GM19395 (cell line): Measurements from ENCODE around the gene GPC6.

Experiments used
- ATAC-seq: cut with Tn5 transposase; IDR thresholded peaks from one replicate; pipeline ENCODE4 v1.9.1; 2021; ENCODE audit warnings: mild to moderate bottlenecking, moderate library complexity; ENCODE audit not compliant: unreplicated experiment

The GPC6 gene

DNA sequence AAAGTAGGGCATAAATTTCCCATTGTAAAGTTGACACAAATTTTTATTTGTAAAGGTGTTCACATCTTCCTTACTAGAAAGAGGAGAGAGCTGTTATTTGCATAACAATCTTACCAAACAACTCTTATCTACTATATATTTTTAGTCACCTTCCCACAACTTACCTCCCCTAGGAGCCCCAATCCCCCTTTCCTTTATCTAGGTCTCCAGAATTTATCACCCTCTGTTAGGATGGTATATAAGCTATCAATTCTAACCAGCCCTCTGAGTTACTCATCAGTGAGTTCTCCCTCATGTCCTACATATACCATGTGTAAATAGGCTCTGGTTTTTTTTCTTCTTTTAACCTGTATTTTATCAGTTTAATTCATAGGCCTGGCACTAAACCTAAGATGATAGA is 1190.7 kb downstream of the GPC6 start:
- no peak for ATAC-seq

DNA sequence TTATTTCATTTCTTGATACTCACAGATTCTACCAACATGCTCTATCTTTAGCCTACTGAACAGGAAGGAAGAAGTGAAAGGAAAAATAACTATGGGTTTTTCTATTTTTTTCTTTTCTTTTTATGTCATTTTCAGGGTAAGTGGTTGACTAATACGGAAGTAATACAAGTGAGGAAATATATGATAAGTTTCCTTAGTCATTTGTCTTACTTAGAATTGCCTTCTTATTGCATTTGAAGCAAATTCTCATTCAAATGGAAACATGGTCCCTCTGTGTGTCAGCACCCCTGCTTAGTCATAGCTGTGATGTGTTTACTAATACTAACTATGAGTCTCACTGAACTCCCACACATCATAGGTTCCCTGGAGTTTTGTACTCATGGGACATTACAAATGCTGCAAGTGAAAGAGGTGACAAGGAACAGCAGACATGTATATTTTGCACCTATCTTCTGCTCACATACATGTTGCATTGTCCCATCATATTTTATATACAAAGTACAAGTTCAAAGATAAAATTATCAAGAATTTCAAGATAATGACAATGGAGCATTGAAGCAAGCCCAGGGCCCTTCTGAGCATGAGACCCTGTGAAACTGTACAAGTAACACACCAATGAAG is 1192.8 kb downstream of the GPC6 start:
- peak; percentile 63 for ATAC-seq

DNA sequence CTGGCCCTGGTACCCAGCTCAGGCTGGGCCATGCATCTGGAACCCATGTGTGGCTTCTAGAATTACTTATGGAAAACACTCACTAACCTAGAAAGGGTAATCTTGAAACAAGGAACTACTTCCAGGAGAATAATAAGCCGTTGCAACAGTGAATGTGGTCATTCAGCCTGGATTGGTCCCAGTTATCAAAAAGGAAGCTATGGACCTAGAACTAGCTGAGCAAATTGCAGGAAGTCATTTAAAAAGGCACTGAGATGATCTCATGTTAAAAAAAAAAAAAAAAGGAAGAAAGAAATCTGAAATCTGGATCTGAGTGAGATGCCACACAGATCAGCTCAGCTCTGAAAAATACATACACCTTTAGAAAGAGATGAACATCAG is 1193.3 kb downstream of the GPC6 start:
- ATAC-seq = peak; percentile 6

DNA sequence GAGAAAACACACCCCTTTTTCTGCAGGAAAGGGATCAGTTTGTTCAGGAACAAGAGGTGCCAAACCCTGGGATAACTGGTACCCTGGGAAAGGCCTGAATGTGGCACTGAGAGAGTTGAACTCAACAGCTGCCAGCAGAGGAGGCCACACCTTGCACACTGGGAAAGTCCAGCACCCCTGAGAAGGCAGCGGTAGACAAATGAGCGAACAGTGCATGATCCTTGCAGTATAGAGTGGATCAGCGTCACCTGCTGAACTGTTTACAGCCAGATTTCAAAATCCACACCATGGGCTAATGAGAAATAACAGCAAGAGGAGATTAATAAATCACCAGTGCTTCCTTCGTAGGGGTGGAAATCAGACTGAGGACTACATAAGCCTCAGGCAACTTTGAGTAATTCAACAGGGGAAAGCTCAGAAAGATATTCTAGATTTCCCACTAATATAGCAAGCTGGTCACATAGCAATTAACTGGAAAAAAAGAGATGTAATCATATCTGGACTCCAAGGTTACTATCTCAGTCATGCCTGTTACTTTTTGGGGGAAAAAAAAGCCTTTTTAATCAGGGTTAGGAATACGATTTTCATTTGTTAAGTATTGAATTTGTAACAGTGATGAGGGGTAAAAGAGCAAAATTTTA is 1200.8 kb downstream of the GPC6 start:
- no peak for ATAC-seq

DNA sequence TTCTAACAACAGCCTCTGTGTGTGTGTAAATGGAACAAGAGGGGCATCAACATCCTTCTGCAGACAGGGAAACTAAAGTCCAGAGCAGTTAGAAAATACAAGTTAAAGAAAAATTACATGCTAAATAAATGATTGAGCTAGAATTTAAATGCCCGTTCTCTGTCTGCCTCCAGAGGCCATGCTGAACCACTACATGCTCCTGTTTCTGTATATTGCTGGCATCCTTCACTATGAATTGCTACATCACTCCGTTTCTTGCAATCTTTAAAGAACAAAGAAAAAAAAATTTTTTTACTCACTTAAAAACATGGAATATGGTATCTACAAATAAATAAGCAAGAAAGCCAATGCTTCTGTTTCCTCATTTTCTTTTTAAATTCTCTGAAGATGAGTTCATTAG is 1205.0 kb downstream of the GPC6 start:
- no peak for ATAC-seq

DNA sequence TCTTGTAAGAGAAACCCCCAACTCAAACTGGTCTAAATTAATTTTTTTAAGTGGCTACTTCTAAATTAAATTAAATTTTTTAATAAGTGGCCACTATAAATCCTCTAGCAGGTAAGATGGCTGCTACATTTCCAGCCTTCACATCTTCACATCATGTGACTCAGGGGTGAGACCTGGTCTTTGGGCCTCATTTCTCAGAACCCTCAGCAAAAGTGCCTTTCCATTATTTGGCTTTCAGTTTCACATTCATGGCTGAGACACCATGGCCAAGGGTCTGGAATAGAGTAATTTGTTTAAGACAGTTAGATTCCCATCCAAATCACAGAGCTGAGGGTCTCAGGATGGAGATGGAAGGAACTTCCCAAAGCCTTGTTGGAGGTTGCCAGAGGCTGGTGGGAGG is 1205.4 kb downstream of the GPC6 start:
- no peak for ATAC-seq

DNA sequence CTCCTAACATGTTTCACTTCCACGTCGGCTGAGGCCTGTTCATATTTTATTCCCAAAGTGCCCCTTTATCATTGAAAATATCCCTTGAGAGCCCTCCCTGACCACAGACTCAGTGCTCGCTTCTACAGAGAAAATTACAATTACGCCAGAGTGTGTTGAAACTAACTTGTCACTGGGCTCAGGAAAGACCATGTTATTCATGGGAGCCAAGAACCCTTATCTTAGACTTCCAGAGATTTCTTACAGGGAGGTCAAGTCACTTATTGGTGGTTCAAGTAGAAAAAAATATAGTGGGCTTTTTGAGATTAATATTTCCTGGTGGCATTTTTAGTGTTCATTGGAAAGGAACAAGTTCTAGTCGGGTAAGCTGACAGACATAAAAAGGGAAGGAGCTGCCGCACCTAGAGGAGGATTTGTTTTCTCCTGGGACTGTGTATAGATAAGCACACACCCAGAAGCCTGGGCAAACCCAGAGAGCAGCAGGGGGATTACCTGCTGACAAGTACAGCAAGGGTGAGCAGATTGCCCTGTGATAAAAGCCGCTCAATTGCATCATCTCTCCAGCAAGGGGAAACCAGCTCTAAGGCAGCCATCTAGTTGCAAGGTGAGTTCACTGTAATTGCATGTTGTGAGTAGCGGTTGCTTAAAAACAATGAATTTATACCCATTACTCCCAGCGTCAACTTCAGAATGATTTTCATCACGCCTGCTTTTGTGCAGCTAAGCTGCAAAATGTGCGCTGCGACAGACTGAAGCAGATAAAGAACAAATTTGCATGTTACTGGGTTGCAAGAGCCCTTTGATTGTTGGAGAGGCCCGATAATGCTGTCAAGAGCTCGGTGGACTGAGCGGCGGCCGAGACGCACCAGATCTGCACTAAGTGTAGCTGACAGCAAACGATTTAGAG is 1206.7 kb downstream of the GPC6 start:
- ATAC-seq = peak; percentile 55

DNA sequence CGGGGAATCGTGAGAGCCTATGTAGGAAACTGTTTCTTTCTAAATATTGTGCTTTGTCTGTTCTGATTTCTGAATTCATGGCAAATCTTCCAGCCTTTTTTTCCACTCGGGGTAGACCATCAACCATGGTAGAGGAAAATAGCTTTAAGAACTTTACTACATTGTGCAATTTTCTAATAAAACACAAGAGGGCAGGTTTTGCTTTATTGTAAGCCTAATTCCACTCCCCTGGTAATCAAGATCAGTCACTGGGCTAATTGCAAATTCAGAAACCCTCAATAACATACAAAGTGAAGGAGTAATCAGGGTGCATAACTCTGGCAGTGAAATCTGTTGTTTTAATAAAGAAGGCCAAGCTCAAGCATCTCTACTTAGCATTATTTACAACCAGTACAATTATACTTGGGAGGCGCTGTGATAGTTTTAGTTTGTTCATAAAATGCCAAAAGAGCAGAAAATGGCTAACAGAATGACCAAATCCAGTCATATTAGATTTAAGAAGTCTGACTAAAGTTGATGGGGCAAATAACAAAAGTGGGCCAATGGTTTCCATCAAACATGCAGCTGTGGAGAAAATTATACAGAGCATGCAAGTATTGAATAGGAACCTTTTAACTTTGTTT is 1209.1 kb downstream of the GPC6 start:
- peak; percentile 67 for ATAC-seq

DNA sequence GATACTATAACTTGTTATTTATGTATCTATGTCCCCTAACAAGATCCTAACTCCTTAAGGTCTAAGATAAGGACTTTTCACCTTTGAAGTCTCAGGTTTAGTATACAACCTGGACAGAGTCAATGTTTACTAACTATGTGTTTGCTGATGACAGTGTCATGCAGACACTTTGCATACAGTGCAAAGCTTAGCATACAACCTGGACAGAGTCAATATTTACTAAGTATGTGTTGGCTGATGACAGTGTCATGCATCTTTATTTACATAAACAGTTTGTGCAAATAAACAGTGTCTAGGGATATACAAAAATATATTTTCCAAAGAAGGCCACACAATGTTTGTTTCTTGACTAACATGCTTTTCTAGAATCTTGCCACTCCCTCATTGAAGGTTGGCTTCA is 1218.2 kb downstream of the GPC6 start:
- ATAC-seq = no peak

DNA sequence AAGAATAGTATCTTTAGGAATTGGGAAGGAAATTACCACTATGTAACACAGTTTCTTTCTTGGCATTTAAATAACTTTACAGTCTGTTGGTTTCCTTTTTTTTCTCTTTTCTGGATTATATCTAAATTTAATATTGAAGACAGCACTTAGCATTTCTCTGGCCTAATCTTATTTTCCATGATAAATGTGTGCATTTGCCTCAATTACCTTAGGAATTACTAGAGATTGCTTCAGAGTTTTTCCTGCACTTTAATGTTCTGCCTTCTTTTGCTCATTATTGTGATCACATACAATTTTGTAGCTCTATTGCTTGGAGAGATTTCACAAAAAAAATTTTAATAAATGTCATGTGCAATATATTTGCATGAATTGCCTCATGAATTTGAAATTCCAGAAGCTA is 1227.7 kb downstream of the GPC6 start:
- no peak for ATAC-seq

DNA sequence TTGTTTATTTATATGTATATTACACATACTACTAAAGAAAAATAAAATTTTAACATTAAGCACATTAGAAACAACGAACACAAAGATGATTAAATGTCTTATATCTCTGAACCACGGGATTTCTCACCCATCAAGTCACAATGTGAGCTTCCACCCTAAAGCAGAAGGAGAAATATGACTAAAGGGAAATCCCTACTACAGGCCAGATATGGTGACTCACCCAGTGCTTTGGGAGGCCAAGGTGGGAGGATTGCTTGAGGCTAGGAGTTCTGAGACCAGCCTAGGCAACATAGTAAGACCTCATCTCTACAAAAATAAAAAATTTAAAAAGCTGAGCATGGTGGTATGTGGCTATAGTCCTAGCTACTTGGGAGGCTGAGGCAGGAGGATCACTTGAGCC is 1228.3 kb downstream of the GPC6 start:
- ATAC-seq = no peak

DNA sequence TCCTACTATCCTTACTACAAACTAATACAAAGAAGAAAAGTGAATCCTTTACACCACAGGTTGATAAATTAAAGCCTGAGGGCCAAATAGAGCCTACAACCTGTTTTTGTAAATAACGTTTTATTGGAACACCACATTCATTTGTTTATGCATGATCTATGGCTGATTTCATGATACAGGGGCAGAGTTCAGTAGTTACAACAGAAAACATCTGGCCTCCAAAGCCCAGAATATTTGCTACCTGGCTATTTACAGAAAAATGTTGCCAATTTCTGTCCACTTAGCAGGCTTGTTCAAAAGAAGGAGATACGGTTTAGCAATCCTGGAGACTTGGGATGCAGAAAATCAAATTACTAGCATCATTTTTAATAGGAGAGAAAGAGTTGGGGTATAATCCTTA is 1228.8 kb downstream of the GPC6 start:
- no peak for ATAC-seq
